ENCODE measurements around the gene CENPS. TPM values are rescaled to one million over a fixed set of nuclear protein-coding genes. Genes with fewer than 3 reads are reported as not detected.

Gene CENPS
- total RNA-seq, 1 donor from 2014 or later, result 2.6 TPM

- no peaks in the 10 kb centered on the region for H3K27me3 ChIP-seq (ENCODE audit: control insufficient read depth in 3 of 3, insufficient read depth in 3 of 3, low read length in 3 of 3)
- no peaks in the 10 kb centered on the region for H3K36me3 ChIP-seq (ENCODE audit: control insufficient read depth in 3 of 3, insufficient read depth in 3 of 3, low read length in 3 of 3)
- H3K4me3 ChIP-seq (ENCODE audit: low read length in 3 of 3), result peak overlapping the region; percentile 89 to 96 (median 96)
- no peaks in the 10 kb centered on the region for H3K9me3 ChIP-seq (ENCODE audit: control insufficient read depth in 3 of 3, low read length in 3 of 3)
- peak overlapping the region; percentile 78 to 86 (median 79) for H3K9ac ChIP-seq (ENCODE audit: low read depth in 1 of 3, low read length in 3 of 3)
- H3K4me1 ChIP-seq (ENCODE audit: control insufficient read depth in 3 of 3, insufficient read depth in 3 of 3, low read length in 3 of 3), result peaks cover 15 to 21% (median 17%) of the 10 kb centered on the region in 3 donors
- peak overlapping the region; percentile 47 for H3K27ac ChIP-seq (ENCODE audit: low read depth, low read length)
Measured at GRCh38 chr1:10431070-10431730, 967 bp downstream of the CENPS start.

GRCh38 chr1:10432910-10433700 lies 2.9 kb downstream of the CENPS start:
- Histone ChIP-seq H3K27ac (ENCODE audit: low read depth, low read length) (no peak overlapping the region), H3K9me3 (ENCODE audit: control insufficient read depth in 3 of 3, low read length in 3 of 3) (no peaks in the 10 kb centered on the region), H3K27me3 (ENCODE audit: control insufficient read depth in 3 of 3, insufficient read depth in 3 of 3, low read length in 3 of 3) (no peaks in the 10 kb centered on the region)

GRCh38 chr1:10433790-10434189 lies 3.6 kb downstream of the CENPS start:
- peaks cover 15 to 19% (median 17%) of the 10 kb centered on the region in 3 donors for H3K4me1 ChIP-seq (ENCODE audit: control insufficient read depth in 3 of 3, insufficient read depth in 3 of 3, low read length in 3 of 3)
- H3K4me3 ChIP-seq (ENCODE audit: low read length in 3 of 3), result no peak overlapping the region

More at GRCh38 chr1:10432910-10433700, 2.9 kb downstream of the CENPS start:
- peaks cover 15 to 19% (median 17%) of the 10 kb centered on the region in 3 donors for H3K4me1 ChIP-seq (ENCODE audit: control insufficient read depth in 3 of 3, insufficient read depth in 3 of 3, low read length in 3 of 3)
- H3K36me3 ChIP-seq (ENCODE audit: control insufficient read depth in 3 of 3, insufficient read depth in 3 of 3, low read length in 3 of 3), result no peaks in the 10 kb centered on the region
- H3K9ac ChIP-seq (ENCODE audit: low read depth in 1 of 3, low read length in 3 of 3), result no peak overlapping the region
- H3K4me3 ChIP-seq (ENCODE audit: low read length in 3 of 3), result no peak overlapping the region

GRCh38 chr1:10434590-10434989 lies 4.4 kb downstream of the CENPS start:
- H3K36me3 ChIP-seq (ENCODE audit: control insufficient read depth in 3 of 3, insufficient read depth in 3 of 3, low read length in 3 of 3), result no peaks in the 10 kb centered on the region
- peaks cover 14 to 18% (median 17%) of the 10 kb centered on the region in 3 donors for H3K4me1 ChIP-seq (ENCODE audit: control insufficient read depth in 3 of 3, insufficient read depth in 3 of 3, low read length in 3 of 3)
- no peaks in the 10 kb centered on the region for H3K27me3 ChIP-seq (ENCODE audit: control insufficient read depth in 3 of 3, insufficient read depth in 3 of 3, low read length in 3 of 3)
- no peak overlapping the region for H3K4me3 ChIP-seq (ENCODE audit: low read length in 3 of 3)
- H3K9me3 ChIP-seq (ENCODE audit: control insufficient read depth in 3 of 3, low read length in 3 of 3), result no peaks in the 10 kb centered on the region
- no peak overlapping the region for H3K27ac ChIP-seq (ENCODE audit: low read depth, low read length)
- no peak overlapping the region for H3K9ac ChIP-seq (ENCODE audit: low read depth in 1 of 3, low read length in 3 of 3)

More at GRCh38 chr1:10433790-10434189, 3.6 kb downstream of the CENPS start:
- H3K9me3 ChIP-seq (ENCODE audit: control insufficient read depth in 3 of 3, low read length in 3 of 3), result no peaks in the 10 kb centered on the region
- no peaks in the 10 kb centered on the region for H3K36me3 ChIP-seq (ENCODE audit: control insufficient read depth in 3 of 3, insufficient read depth in 3 of 3, low read length in 3 of 3)
- H3K27me3 ChIP-seq (ENCODE audit: control insufficient read depth in 3 of 3, insufficient read depth in 3 of 3, low read length in 3 of 3), result no peaks in the 10 kb centered on the region
- H3K9ac ChIP-seq (ENCODE audit: low read depth in 1 of 3, low read length in 3 of 3), result no peak overlapping the region
- H3K27ac ChIP-seq (ENCODE audit: low read depth, low read length), result no peak overlapping the region

- Histone ChIP-seq H3K4me1 (ENCODE audit: control insufficient read depth in 3 of 3, insufficient read depth in 3 of 3, low read length in 3 of 3) (no peaks in the 10 kb centered on the region), H3K4me3 (ENCODE audit: low read length in 3 of 3) (no peak overlapping the region), H3K27ac (ENCODE audit: low read depth, low read length) (no peak overlapping the region), H3K9me3 (ENCODE audit: control insufficient read depth in 3 of 3, low read length in 3 of 3) (no peaks in the 10 kb centered on the region), H3K36me3 (ENCODE audit: control insufficient read depth in 3 of 3, insufficient read depth in 3 of 3, low read length in 3 of 3) (peaks cover 0 to 6% (median 5%) of the 10 kb centered on the region in 3 donors), H3K27me3 (ENCODE audit: control insufficient read depth in 3 of 3, insufficient read depth in 3 of 3, low read length in 3 of 3) (no peaks in the 10 kb centered on the region), H3K9ac (ENCODE audit: low read depth in 1 of 3, low read length in 3 of 3) (no peak overlapping the region)
Measured at GRCh38 chr1:10437052-10437451, 6.8 kb downstream of the CENPS start.

GRCh38 chr1:10438677-10439163 lies 8.5 kb downstream of the CENPS start:
- no peaks in the 10 kb centered on the region for H3K4me1 ChIP-seq (ENCODE audit: control insufficient read depth in 3 of 3, insufficient read depth in 3 of 3, low read length in 3 of 3)
- peaks cover 0 to 6% (median 5%) of the 10 kb centered on the region in 3 donors for H3K36me3 ChIP-seq (ENCODE audit: control insufficient read depth in 3 of 3, insufficient read depth in 3 of 3, low read length in 3 of 3)
- no peak overlapping the region for H3K27ac ChIP-seq (ENCODE audit: low read depth, low read length)
- H3K4me3 ChIP-seq (ENCODE audit: low read length in 3 of 3), result no peak overlapping the region
- H3K9ac ChIP-seq (ENCODE audit: low read depth in 1 of 3, low read length in 3 of 3), result no peak overlapping the region
- H3K9me3 ChIP-seq (ENCODE audit: control insufficient read depth in 3 of 3, low read length in 3 of 3), result no peaks in the 10 kb centered on the region
- no peaks in the 10 kb centered on the region for H3K27me3 ChIP-seq (ENCODE audit: control insufficient read depth in 3 of 3, insufficient read depth in 3 of 3, low read length in 3 of 3)

- H3K4me3 ChIP-seq (ENCODE audit: low read length in 3 of 3), result no peak overlapping the region
- no peaks in the 10 kb centered on the region for H3K9me3 ChIP-seq (ENCODE audit: control insufficient read depth in 3 of 3, low read length in 3 of 3)
- H3K36me3 ChIP-seq (ENCODE audit: control insufficient read depth in 3 of 3, insufficient read depth in 3 of 3, low read length in 3 of 3), result peaks cover 6 to 10% (median 6%) of the 10 kb centered on the region in 3 donors
- no peak overlapping the region for H3K9ac ChIP-seq (ENCODE audit: low read depth in 1 of 3, low read length in 3 of 3)
- no peak overlapping the region for H3K27ac ChIP-seq (ENCODE audit: low read depth, low read length)
- H3K27me3 ChIP-seq (ENCODE audit: control insufficient read depth in 3 of 3, insufficient read depth in 3 of 3, low read length in 3 of 3), result no peaks in the 10 kb centered on the region
- H3K4me1 ChIP-seq (ENCODE audit: control insufficient read depth in 3 of 3, insufficient read depth in 3 of 3, low read length in 3 of 3), result no peaks in the 10 kb centered on the region
Measured at GRCh38 chr1:10440305-10440704, 10.1 kb downstream of the CENPS start.

GRCh38 chr1:10440794-10441193 lies 10.6 kb downstream of the CENPS start:
- no peak overlapping the region for H3K27ac ChIP-seq (ENCODE audit: low read depth, low read length)
- no peak overlapping the region for H3K4me3 ChIP-seq (ENCODE audit: low read length in 3 of 3)
- peaks cover 6 to 10% (median 6%) of the 10 kb centered on the region in 3 donors for H3K36me3 ChIP-seq (ENCODE audit: control insufficient read depth in 3 of 3, insufficient read depth in 3 of 3, low read length in 3 of 3)
- H3K27me3 ChIP-seq (ENCODE audit: control insufficient read depth in 3 of 3, insufficient read depth in 3 of 3, low read length in 3 of 3), result no peaks in the 10 kb centered on the region
- no peak overlapping the region for H3K9ac ChIP-seq (ENCODE audit: low read depth in 1 of 3, low read length in 3 of 3)
- no peaks in the 10 kb centered on the region for H3K4me1 ChIP-seq (ENCODE audit: control insufficient read depth in 3 of 3, insufficient read depth in 3 of 3, low read length in 3 of 3)
- H3K9me3 ChIP-seq (ENCODE audit: control insufficient read depth in 3 of 3, low read length in 3 of 3), result no peaks in the 10 kb centered on the region

DNA sequence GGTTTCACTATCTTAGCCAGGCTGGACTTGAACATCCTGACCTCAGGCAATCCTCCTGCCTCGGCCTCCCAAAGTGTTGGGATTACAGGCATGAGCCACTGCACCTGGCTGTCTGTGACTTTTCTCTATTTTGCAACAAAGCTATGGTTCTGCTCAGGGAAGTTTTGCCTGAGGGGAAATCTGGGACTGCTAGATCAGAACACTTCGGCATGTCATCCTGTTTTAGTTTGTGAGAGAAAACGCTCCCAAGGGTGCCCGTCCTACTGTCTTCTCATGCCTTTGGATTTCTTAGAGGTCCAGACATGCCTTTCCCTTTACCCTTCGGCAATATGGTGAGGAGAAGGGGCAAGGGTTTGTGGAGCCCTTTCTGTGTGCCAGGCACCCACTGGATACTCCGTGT lies 14.0 kb downstream of the CENPS start:
- Histone ChIP-seq H3K9me3 (ENCODE audit: control insufficient read depth in 3 of 3, low read length in 3 of 3) (no peaks in the 10 kb centered on the region), H3K27ac (ENCODE audit: low read depth, low read length) (no peak overlapping the region), H3K27me3 (ENCODE audit: control insufficient read depth in 3 of 3, insufficient read depth in 3 of 3, low read length in 3 of 3) (peaks cover 0 to 1% (median 0%) of the 10 kb centered on the region in 3 donors), H3K9ac (ENCODE audit: low read depth in 1 of 3, low read length in 3 of 3) (no peak overlapping the region), H3K4me3 (ENCODE audit: low read length in 3 of 3) (no peak overlapping the region), H3K36me3 (ENCODE audit: control insufficient read depth in 3 of 3, insufficient read depth in 3 of 3, low read length in 3 of 3) (peaks cover 6 to 10% (median 6%) of the 10 kb centered on the region in 3 donors), H3K4me1 (ENCODE audit: control insufficient read depth in 3 of 3, insufficient read depth in 3 of 3, low read length in 3 of 3) (no peaks in the 10 kb centered on the region)
